Measurements from ENCODE around the gene PLA2G7. TPM values are rescaled to one million over a fixed set of nuclear protein-coding genes. Genes with fewer than 3 reads are reported as not detected.

Gene PLA2G7
- total RNA-seq, result 10 to 100 TPM in 1 of 7 donors, 1 to 10 TPM in 3, under 1 TPM in 3; 0.18 to 15.1 (median 1.6) TPM
- 1 to 10 TPM; 1.4 to 6.7 TPM for polyA plus RNA-seq
- long read RNA-seq, donor 1, partial matches to known transcripts, result 0 of 8 reads
- long read RNA-seq, donor 1, other reads (novel, unspliced or antisense), result 7 of 8 reads
- long read RNA-seq, donor 2, result 0 reads
- long read RNA-seq, donor 3, partial matches to known transcripts, result 0 of 1 reads
- long read RNA-seq, donor 3, other reads (novel, unspliced or antisense), result 0 of 1 reads

GRCh38 chr6:46734867-46735719, at the start of gene PLA2G7:
TSS of gene PLA2G7 (minus strand) at chr6:46735375. CDS start at chr6:46722891, 12,484 bp downstream.
- no peak within 1 kb of the TSS for H3K27ac ChIP-seq

GRCh38 chr6:46784535-46784934, 49.4 kb upstream of the PLA2G7 start:
- H3K36me3 ChIP-seq, result no peaks in the 10 kb centered on the region
- H3K4me1 ChIP-seq (ENCODE audit: insufficient read depth), result no peaks in the 10 kb centered on the region
- no peaks in the 10 kb centered on the region for H3K27me3 ChIP-seq
- no peaks in the 10 kb centered on the region for H3K9me3 ChIP-seq
- 80 to 92% (median 86%) methylated on average over 1 of the region's 1 CpG for WGBS, 3 donors
- H3K27ac ChIP-seq, result no peak overlapping the region
- DNase-seq, result no peak
- H3K4me3 ChIP-seq, result no peak overlapping the region
- no peak for TF ChIP-seq CTCF (IDR thresholded peaks at IDR 0.05)
- TF ChIP-seq POLR2A (IDR thresholded peaks at IDR 0.05), result no peak
- no peak for TF ChIP-seq EP300 (IDR thresholded peaks at IDR 0.05)
- intact Hi-C loops (cut with DNase I), result loop anchor here in 2 of 4 donors (5.0 to 10.0 kb wide), 2 partner anchors 562 to 570 kb away; no protein-coding TSS in a partner anchor

More at GRCh38 chr6:46734867-46735719, at the start of gene PLA2G7:
- Histone ChIP-seq H3K9me3 (no peaks in the 10 kb centered on the region), H3K4me3 (peak within 1 kb of the TSS; percentile 54), H3K27me3 (no peaks in the 10 kb centered on the region), H3K36me3 (no peaks in the 10 kb centered on the region), H3K4me1 (ENCODE audit: insufficient read depth) (no peaks in the 10 kb centered on the region)
- DNase-seq, result peak in 4 of 5 donors; percentile 15 to 47 (median 32)
- TF ChIP-seq EP300 (IDR thresholded peaks at IDR 0.05), result no peak
- no peak for TF ChIP-seq CTCF (IDR thresholded peaks at IDR 0.05)
- no peak for TF ChIP-seq POLR2A (IDR thresholded peaks at IDR 0.05)
- 0 to 2% (median 1%) methylated on average over 62 to 73 of the region's 73 CpGs for WGBS, 3 donors
- intact Hi-C loops (cut with DNase I), result no loop called here

GRCh38 chr6:46781478-46782378, 46.6 kb upstream of the PLA2G7 start:
- peak in 4 of 5 donors; percentile 17 to 53 (median 26) for DNase-seq
- no peaks in the 10 kb centered on the region for H3K9me3 ChIP-seq
- TF ChIP-seq POLR2A (IDR thresholded peaks at IDR 0.05) (no peak), EP300 (IDR thresholded peaks at IDR 0.05) (no peak), CTCF (IDR thresholded peaks at IDR 0.05) (peak in 2 of 3 donors; percentile 30 to 37)
- H3K27me3 ChIP-seq, result no peaks in the 10 kb centered on the region
- H3K4me3 ChIP-seq, result no peak overlapping the region
- no peaks in the 10 kb centered on the region for H3K4me1 ChIP-seq (ENCODE audit: insufficient read depth)
- H3K27ac ChIP-seq, result no peak overlapping the region
- WGBS, 3 donors, result 31 to 34% (median 32%) methylated on average over 6 of the region's 6 CpGs
- no peaks in the 10 kb centered on the region for H3K36me3 ChIP-seq
- intact Hi-C loops (cut with DNase I), result loop anchor here in 2 of 4 donors (5.0 to 10.0 kb wide), 2 partner anchors 559 to 567 kb away; no protein-coding TSS in a partner anchor

Measured in ovary (tissue), 10 donors.